Inflammatory macrophage treated with lipopolysaccharide for 4 hours (primary cell): ENCODE results near the gene ZNF502.

ENCODE experiments used
- DNase-seq: peaks from one replicate; pipeline ENCODE4 v3.0.0-alpha.2; 2020

Gene ZNF502

GRCh38 chr3:44771424-44772098 is 59.1 kb downstream of the ZNF502 start:
- DNase-seq = no peak

GRCh38 chr3:44772099-44772442 is 59.6 kb downstream of the ZNF502 start:
- DNase-seq = no peak
